H9 (cell line): ENCODE measurements around the gene STAT3. TPM values are rescaled to one million over a fixed set of nuclear protein-coding genes. Genes with fewer than 3 reads are reported as not detected.

Experiments used
- DNase-seq: peaks from one replicate; pipeline ENCODE4 v3.0.0-alpha.2; 2017
- H2AFZ ChIP-seq: one replicate; pipeline ENCODE4 v1.6.1; 2013; ENCODE audit warnings: mild to moderate bottlenecking, low read length, control low read depth, moderate library complexity
- H2AK5ac ChIP-seq: 2 replicates; pipeline ENCODE4 v1.6.1; 2013; ENCODE audit warnings: low read length, control low read depth, mixed read lengths; ENCODE audit not compliant: insufficient read length
- H2BK120ac ChIP-seq: one replicate; pipeline ENCODE4 v1.6.1; 2013; ENCODE audit warnings: low read depth, mild to moderate bottlenecking, low read length, control low read depth, inconsistent platforms; ENCODE audit not compliant: poor library complexity, severe bottlenecking
- H2BK12ac ChIP-seq: 2 replicates; pipeline ENCODE4 v1.6.1; 2013; ENCODE audit warnings: low read length, control low read depth, mixed read lengths, low read depth; ENCODE audit not compliant: insufficient read length
- H2BK15ac ChIP-seq: 2 replicates; pipeline ENCODE4 v1.6.1; 2013; ENCODE audit warnings: low read depth, low read length, control low read depth
- H2BK20ac ChIP-seq: one replicate; pipeline ENCODE4 v1.6.1; 2013; ENCODE audit warnings: low read depth, mild to moderate bottlenecking, low read length, control low read depth, inconsistent platforms; ENCODE audit not compliant: poor library complexity, severe bottlenecking
- H2BK5ac ChIP-seq: 2 replicates; pipeline ENCODE4 v1.6.1; 2013; ENCODE audit warnings: low read length, control low read depth, mixed read lengths; ENCODE audit not compliant: insufficient read length
- H3K14ac ChIP-seq: 2 replicates; pipeline ENCODE4 v1.6.1; 2013; ENCODE audit warnings: low read length, control low read depth; ENCODE audit not compliant: insufficient read depth
- H3K18ac ChIP-seq: 2 replicates; pipeline ENCODE4 v1.6.1; 2013; ENCODE audit warnings: low read depth, mild to moderate bottlenecking, mixed read lengths, low read length, control low read depth; ENCODE audit not compliant: insufficient read length
- H3K23ac ChIP-seq: 2 replicates; pipeline ENCODE4 v1.6.1; 2013; ENCODE audit warnings: low read length, control low read depth, mixed read lengths, low read depth; ENCODE audit not compliant: insufficient read length
- H3K23me2 ChIP-seq: 2 replicates; pipeline ENCODE4 v1.6.1; 2013; ENCODE audit warnings: low read depth, mild to moderate bottlenecking, mixed read lengths, low read length, control low read depth; ENCODE audit not compliant: insufficient read length, poor library complexity, severe bottlenecking
- H3K27ac ChIP-seq: 2 replicates; pipeline ENCODE4 v1.5.1; 2013; ENCODE audit warnings: low read length, control low read depth, mixed read lengths, low read depth; ENCODE audit not compliant: insufficient read length
- H3K27me3 ChIP-seq: 2 replicates; pipeline ENCODE4 v1.6.1; 2013; ENCODE audit warnings: low read length, control low read depth, inconsistent platforms; ENCODE audit not compliant: insufficient read depth
- H3K4ac ChIP-seq: 2 replicates; pipeline ENCODE4 v1.6.1; 2013; ENCODE audit warnings: low read depth, mild to moderate bottlenecking, control low read depth, inconsistent platforms, low read length, moderate library complexity
- H3K4me1 ChIP-seq: 2 replicates; pipeline ENCODE4 v1.6.1; 2013; ENCODE audit warnings: low read length, control low read depth, inconsistent platforms; ENCODE audit not compliant: insufficient read depth
- H3K4me2 ChIP-seq: 2 replicates; pipeline ENCODE4 v1.6.1; 2013; ENCODE audit warnings: low read length, control low read depth, mixed read lengths; ENCODE audit not compliant: insufficient read length, insufficient read depth
- H3K56ac ChIP-seq: 2 replicates; pipeline ENCODE4 v1.6.1; 2013; ENCODE audit warnings: low read depth, mild to moderate bottlenecking, mixed read lengths, low read length, control low read depth; ENCODE audit not compliant: insufficient read length
- H3K79me1 ChIP-seq: 2 replicates; pipeline ENCODE4 v1.6.1; 2013; ENCODE audit warnings: low read depth, mild to moderate bottlenecking, moderate library complexity, low read length, control low read depth, inconsistent platforms; ENCODE audit not compliant: insufficient read depth, poor library complexity, severe bottlenecking
- H3K79me2 ChIP-seq: 2 replicates; pipeline ENCODE4 v1.6.1; 2013; ENCODE audit warnings: low read length, control low read depth, inconsistent platforms; ENCODE audit not compliant: insufficient read depth
- H3K9ac ChIP-seq: 2 replicates; pipeline ENCODE4 v1.6.1; 2013; ENCODE audit warnings: low read length, control low read depth, mixed read lengths; ENCODE audit not compliant: insufficient read length; ENCODE audit errors: extremely low read depth
- H3K9me3 ChIP-seq: one replicate; pipeline ENCODE4 v1.6.1; 2013; ENCODE audit warnings: low read depth, low read length, inconsistent platforms; ENCODE audit not compliant: control insufficient read depth
- H3T11ph ChIP-seq: one replicate; pipeline ENCODE4 v1.6.1; 2013; ENCODE audit warnings: mild to moderate bottlenecking, low read length, control low read depth, inconsistent platforms
- H4K20me1 ChIP-seq: one replicate; pipeline ENCODE4 v1.6.1; 2013; ENCODE audit not compliant: control insufficient read depth, insufficient read length, insufficient read depth
- H4K5ac ChIP-seq: 2 replicates; pipeline ENCODE4 v1.6.1; 2013; ENCODE audit warnings: low read depth, mild to moderate bottlenecking, mixed read lengths, low read length, control low read depth; ENCODE audit not compliant: insufficient read length
- H4K8ac ChIP-seq: replicated peaks from 2 replicates; pipeline ENCODE4 v1.6.1; 2013; ENCODE audit warnings: low read length, control low read depth, mixed read lengths, low read depth; ENCODE audit not compliant: insufficient read length
- H4K91ac ChIP-seq: 2 replicates; pipeline ENCODE4 v1.6.1; 2013; ENCODE audit warnings: low read depth, mild to moderate bottlenecking, moderate library complexity, mixed read lengths, low read length, control low read depth; ENCODE audit not compliant: insufficient read length
- H3K27ac Mint-ChIP-seq, 3 experiments: 2 replicates in 2 of 3; 3 replicates in 1 of 3; pipeline ENCODE4 v1.8.0; 2020 to 2021; ENCODE audit warnings: mixed read lengths in 3 of 3, mild to moderate bottlenecking in 1 of 3, moderate library complexity in 1 of 3
- H3K27me3 Mint-ChIP-seq: 2 replicates; pipeline ENCODE4 v1.8.0; 2021; ENCODE audit warnings: low read depth, mild to moderate bottlenecking, moderate library complexity, mixed read lengths
- H3K36me3 Mint-ChIP-seq, 3 experiments: 2 replicates in 2 of 3; 3 replicates in 1 of 3; pipeline ENCODE4 v1.8.0; 2020 to 2021; ENCODE audit warnings: low read depth in 3 of 3, mixed read lengths in 3 of 3; ENCODE audit not compliant: insufficient read depth in 1 of 3
- H3K4me1 Mint-ChIP-seq, 2 experiments: 2 replicates each; pipeline ENCODE4 v1.8.0; 2020; ENCODE audit warnings: mixed read lengths in 2 of 2
- H3K4me3 Mint-ChIP-seq, 2 experiments: 2 replicates in 1 of 2; 3 replicates in 1 of 2; pipeline ENCODE4 v1.8.0; 2020 to 2021; ENCODE audit warnings: mild to moderate bottlenecking in 2 of 2, mixed read lengths in 2 of 2, moderate library complexity in 1 of 2
- H3K9me3 Mint-ChIP-seq, 2 experiments: 2 replicates in 1 of 2; 3 replicates in 1 of 2; pipeline ENCODE4 v1.8.0; 2020; ENCODE audit warnings: mild to moderate bottlenecking in 2 of 2, mixed read lengths in 2 of 2, moderate library complexity in 1 of 2
- WGBS: extraction: QIAGEN DNeasy Blood & Tissue Kit; methylation state at CpG from one replicate; pipeline ENCODE4 v1.1.7; 2013; ENCODE audit warnings: missing lambda C conversion rate, low lambda C conversion rate, mixed read lengths; ENCODE audit not compliant: insufficient read length; ENCODE audit errors: extremely low coverage; 5-methylcytosine and 5-hydroxymethylcytosine counted together
- total RNA-seq: library from RNA; stranded (reverse); gene quantifications from 2 replicates; pipeline ENCODE4 v1.2.1, GENCODE V29; 2021
- TF ChIP-seq, protein P1 (sequence below): fragments of 200-600 bp; sonication (generic); conservative IDR thresholded peaks from 3 replicates; pipeline ENCODE4 v1.8.0; 2021; ENCODE audit warnings: antibody characterized with exemption, mild to moderate bottlenecking

STAT3 gene
- total RNA-seq, 1 experiment from 2014 or later: 83.2 TPM

DNA sequence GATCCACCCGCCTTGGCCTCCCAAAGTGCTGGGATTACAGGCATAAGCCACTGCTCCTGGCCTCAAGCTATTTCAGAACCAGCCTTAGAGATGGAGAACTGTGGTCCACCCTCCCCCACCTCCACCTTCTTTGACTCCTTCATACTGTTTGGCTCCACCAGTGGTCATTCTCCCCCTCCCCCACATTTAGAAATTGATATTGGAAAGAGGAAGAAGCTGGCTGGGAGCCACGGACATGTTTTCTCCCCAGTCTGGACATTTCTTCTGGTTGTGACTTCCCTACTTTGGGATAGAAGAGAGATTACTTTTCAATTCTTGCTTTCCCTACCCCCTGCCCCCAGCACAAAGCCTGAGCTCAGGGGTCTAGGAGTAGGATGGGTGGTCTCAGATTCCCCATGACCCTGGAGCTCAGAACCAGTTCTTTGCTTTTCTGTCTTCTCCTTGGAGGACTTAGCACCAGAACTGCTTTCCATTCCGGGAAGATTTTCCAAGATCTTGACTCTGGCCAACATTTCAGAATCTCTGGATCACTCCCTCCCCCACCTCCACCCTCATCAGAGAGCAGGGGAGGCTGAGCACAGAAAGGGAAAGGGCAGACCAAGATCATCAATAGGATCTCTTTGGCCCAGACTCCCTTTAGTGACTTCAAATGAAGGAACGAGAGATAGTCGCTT lies 18.5 kb upstream of the STAT3 start:
- H3K4me2 ChIP-seq: no peak overlapping the region
- Mint-ChIP-seq H3K27ac (no peak overlapping the region), H3K9me3 (no peaks in the 10 kb centered on the region), H3K4me3 (no peak overlapping the region; a peak in 2 of 5 replicates), H3K36me3 (peaks cover 2 to 25% (median 16%) of the 10 kb centered on the region in 3 experiments; a peak in 6 of 7 replicates), H3K4me1 (peaks cover 40 to 58% of the 10 kb centered on the region in 2 experiments), H3K27me3 (no peaks in the 10 kb centered on the region)
- peaks cover 10% of the 10 kb centered on the region; the same call in 1 of the 2 replicates for H3K4me1 ChIP-seq
- no peak overlapping the region for H3K9ac ChIP-seq
- H2BK120ac ChIP-seq: no peak overlapping the region
- no peaks in the 10 kb centered on the region for H4K20me1 ChIP-seq
- no peak overlapping the region for H2BK15ac ChIP-seq
- no peak overlapping the region for H4K5ac ChIP-seq
- H3K27ac ChIP-seq: no peak overlapping the region
- no peak overlapping the region for H2BK5ac ChIP-seq
- no peak overlapping the region for H2AK5ac ChIP-seq
- H2AFZ ChIP-seq: no peak overlapping the region
- no peak overlapping the region for H2BK20ac ChIP-seq
- DNase-seq: no peak
- no peak overlapping the region for H3K14ac ChIP-seq
- TF ChIP-seq, protein P1, sequence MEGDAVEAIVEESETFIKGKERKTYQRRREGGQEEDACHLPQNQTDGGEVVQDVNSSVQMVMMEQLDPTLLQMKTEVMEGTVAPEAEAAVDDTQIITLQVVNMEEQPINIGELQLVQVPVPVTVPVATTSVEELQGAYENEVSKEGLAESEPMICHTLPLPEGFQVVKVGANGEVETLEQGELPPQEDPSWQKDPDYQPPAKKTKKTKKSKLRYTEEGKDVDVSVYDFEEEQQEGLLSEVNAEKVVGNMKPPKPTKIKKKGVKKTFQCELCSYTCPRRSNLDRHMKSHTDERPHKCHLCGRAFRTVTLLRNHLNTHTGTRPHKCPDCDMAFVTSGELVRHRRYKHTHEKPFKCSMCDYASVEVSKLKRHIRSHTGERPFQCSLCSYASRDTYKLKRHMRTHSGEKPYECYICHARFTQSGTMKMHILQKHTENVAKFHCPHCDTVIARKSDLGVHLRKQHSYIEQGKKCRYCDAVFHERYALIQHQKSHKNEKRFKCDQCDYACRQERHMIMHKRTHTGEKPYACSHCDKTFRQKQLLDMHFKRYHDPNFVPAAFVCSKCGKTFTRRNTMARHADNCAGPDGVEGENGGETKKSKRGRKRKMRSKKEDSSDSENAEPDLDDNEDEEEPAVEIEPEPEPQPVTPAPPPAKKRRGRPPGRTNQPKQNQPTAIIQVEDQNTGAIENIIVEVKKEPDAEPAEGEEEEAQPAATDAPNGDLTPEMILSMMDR: no peak
- H4K91ac ChIP-seq: no peak overlapping the region
- whole genome bisulfite sequencing: no CpG with 5 or more reads among the region's 5 CpGs
- H3K23me2 ChIP-seq: no peaks in the 10 kb centered on the region
- H3K4ac ChIP-seq: no peak overlapping the region
- no peaks in the 10 kb centered on the region for H3K79me2 ChIP-seq
- H3K9me3 ChIP-seq: no peaks in the 10 kb centered on the region
- H3K79me1 ChIP-seq: no peaks in the 10 kb centered on the region
- no peak overlapping the region for H3T11ph ChIP-seq
- no peak overlapping the region for H3K23ac ChIP-seq
- no peaks in the 10 kb centered on the region for H3K27me3 ChIP-seq
- no peak overlapping the region for H4K8ac ChIP-seq
- no peak overlapping the region for H3K56ac ChIP-seq
- no peak overlapping the region for H3K18ac ChIP-seq
- no peak overlapping the region for H2BK12ac ChIP-seq
